ENCODE results near the gene VPS36. TPM values are rescaled to one million over a fixed set of nuclear protein-coding genes. Genes with fewer than 3 reads are reported as not detected.
"Not testable (repeated sequence)": the region's sequence is repeated elsewhere in the genome, so short reads cannot be mapped to it uniquely, and the experiment has no call there.

The VPS36 gene
- total RNA-seq, 4 donors from 2014 or later = 59.9 to 87.8 (median 66.4) TPM

GRCh38 chr13:52374873-52375411 is 75.5 kb downstream of the VPS36 start:
- no peak overlapping the region for H3K4me3 ChIP-seq (replicated peaks in 1 of 3)
- intact Hi-C loops (cut with DNase I) = no loop called here
- H3K9me3 ChIP-seq = no peaks in the 10 kb centered on the region
- no peaks in the 10 kb centered on the region for H3K27me3 ChIP-seq
- TF ChIP-seq POLR2A (IDR thresholded peaks at IDR 0.05) (no peak), CTCF (IDR thresholded peaks at IDR 0.05) (no peak)
- no peaks in the 10 kb centered on the region for H3K36me3 ChIP-seq
- DNase-seq = no peak
- WGBS, 2 donors = 19 to 31% methylated on average over 1 of the region's 1 CpG
- no peaks in the 10 kb centered on the region for H3K4me1 ChIP-seq
- H3K27ac ChIP-seq = no peak overlapping the region

- Histone ChIP-seq H3K27ac (no peak overlapping the region), H3K9me3 (no peaks in the 10 kb centered on the region), H3K27me3 (no peaks in the 10 kb centered on the region), H3K4me1 (no peaks in the 10 kb centered on the region), H3K36me3 (no peaks in the 10 kb centered on the region), H3K4me3 (replicated peaks in 1 of 3) (no peak overlapping the region)
- DNase-seq = peak in 1 of 2 donors; percentile 16
- WGBS, 2 donors = 89 to 90% methylated on average over 4 of the region's 4 CpGs
- intact Hi-C loops (cut with DNase I) = no loop called here
- TF ChIP-seq POLR2A (IDR thresholded peaks at IDR 0.05) = no peak
- TF ChIP-seq CTCF (IDR thresholded peaks at IDR 0.05) = no peak
Observed at GRCh38 chr13:52374389-52374788, 76.0 kb downstream of the VPS36 start.

GRCh38 chr13:52373277-52373676 is 77.2 kb downstream of the VPS36 start:
- H3K9me3 ChIP-seq; H3K27ac ChIP-seq; H3K36me3 ChIP-seq; H3K27me3 ChIP-seq; DNase-seq; H3K4me3 ChIP-seq (replicated peaks in 1 of 3); intact Hi-C loops (cut with DNase I); H3K4me1 ChIP-seq: not testable (repeated sequence)
- 100% methylated on average over 1 of the region's 1 CpG for WGBS, 2 donors

GRCh38 chr13:52371736-52372247 is 78.6 kb downstream of the VPS36 start:
- no peak for DNase-seq
- Histone ChIP-seq H3K27ac (no peak overlapping the region), H3K27me3 (no peaks in the 10 kb centered on the region), H3K4me1 (no peaks in the 10 kb centered on the region), H3K4me3 (replicated peaks in 1 of 3) (no peak overlapping the region), H3K36me3 (no peaks in the 10 kb centered on the region), H3K9me3 (no peaks in the 10 kb centered on the region)
- TF ChIP-seq POLR2A (IDR thresholded peaks at IDR 0.05) = no peak
- TF ChIP-seq CTCF (IDR thresholded peaks at IDR 0.05) = no peak
- 28 to 29% methylated on average over 3 of the region's 3 CpGs for WGBS, 2 donors
- intact Hi-C loops (cut with DNase I) = no loop called here

GRCh38 chr13:52366291-52366690 is 84.1 kb downstream of the VPS36 start:
- DNase-seq = no peak
- Histone ChIP-seq H3K27me3 (no peaks in the 10 kb centered on the region), H3K27ac (no peak overlapping the region), H3K36me3 (no peaks in the 10 kb centered on the region), H3K4me1 (no peaks in the 10 kb centered on the region), H3K9me3 (no peaks in the 10 kb centered on the region), H3K4me3 (replicated peaks in 1 of 3) (no peak overlapping the region)
- 76 to 82% methylated on average over 4 of the region's 4 CpGs for WGBS, 2 donors
- intact Hi-C loops (cut with DNase I) = no loop called here
- no peak for TF ChIP-seq POLR2A (IDR thresholded peaks at IDR 0.05)
- TF ChIP-seq CTCF (IDR thresholded peaks at IDR 0.05) = no peak

Small RNA genes within 50 kb of the gene (small RNA-seq; reads per million reads assigned to genes)
- gene RNY4P24 = not detected

Other genes with a start within 250 kb of the VPS36 start
- gene THSD1, start 44.5 kb downstream of the VPS36 start, total RNA-seq = 10 to 100 TPM in 1 of 4 donors, 1 to 10 TPM in 3; 6.1 to 12.8 (median 7.9) TPM
- gene CKAP2, start 4.8 kb upstream of the VPS36 start, total RNA-seq = 10 to 100 TPM in 3 of 4 donors, 1 to 10 TPM in 1; 8.7 to 14.3 (median 11.4) TPM
- gene HNRNPA1L2, start 191.8 kb upstream of the VPS36 start, total RNA-seq = 1 to 10 TPM; 4.4 to 9.7 (median 5.6) TPM
- gene SUGT1, start 202.2 kb upstream of the VPS36 start, total RNA-seq = 10 to 100 TPM; 33.6 to 50.4 (median 43.1) TPM

Measured in thyroid gland (tissue), 4 donors.